ENCODE measurements around the gene TMEM266.

DNA sequence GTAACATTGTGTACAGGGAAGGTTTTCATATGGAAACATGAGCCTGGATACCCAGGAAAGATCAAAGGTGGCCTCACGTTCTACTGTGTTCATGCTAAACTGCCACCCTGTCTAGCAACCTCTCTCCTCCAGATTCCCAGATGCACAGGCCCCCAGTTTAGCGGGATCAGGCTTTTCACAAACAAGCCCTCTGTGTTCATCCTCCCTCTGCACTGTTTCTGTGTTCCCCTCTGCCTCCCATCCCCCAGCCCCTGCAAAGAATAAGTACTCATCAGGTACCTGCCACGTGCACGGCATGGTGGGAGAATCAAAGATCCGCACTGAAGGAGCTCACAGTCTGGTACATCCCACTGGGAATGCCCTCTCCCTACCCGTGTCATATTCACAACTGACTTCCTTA, 46.1 kb downstream of the TMEM266 start:
- TF ChIP-seq RARB (CRISPR knock-in tag; IDR thresholded peaks at IDR 0.05) = no peak
- TF ChIP-seq, protein P1, sequence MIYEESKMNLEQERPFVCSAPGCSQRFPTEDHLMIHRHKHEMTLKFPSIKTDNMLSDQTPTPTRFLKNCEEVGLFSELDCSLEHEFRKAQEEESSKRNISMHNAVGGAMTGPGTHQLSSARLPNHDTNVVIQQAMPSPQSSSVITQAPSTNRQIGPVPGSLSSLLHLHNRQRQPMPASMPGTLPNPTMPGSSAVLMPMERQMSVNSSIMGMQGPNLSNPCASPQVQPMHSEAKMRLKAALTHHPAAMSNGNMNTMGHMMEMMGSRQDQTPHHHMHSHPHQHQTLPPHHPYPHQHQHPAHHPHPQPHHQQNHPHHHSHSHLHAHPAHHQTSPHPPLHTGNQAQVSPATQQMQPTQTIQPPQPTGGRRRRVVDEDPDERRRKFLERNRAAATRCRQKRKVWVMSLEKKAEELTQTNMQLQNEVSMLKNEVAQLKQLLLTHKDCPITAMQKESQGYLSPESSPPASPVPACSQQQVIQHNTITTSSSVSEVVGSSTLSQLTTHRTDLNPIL (CRISPR knock-in tag; IDR thresholded peaks at IDR 0.05; ENCODE audit: low read depth) = no peak
- TF ChIP-seq ESRRG (CRISPR knock-in tag; IDR thresholded peaks at IDR 0.05) = no peak
- TF ChIP-seq, protein P2, sequence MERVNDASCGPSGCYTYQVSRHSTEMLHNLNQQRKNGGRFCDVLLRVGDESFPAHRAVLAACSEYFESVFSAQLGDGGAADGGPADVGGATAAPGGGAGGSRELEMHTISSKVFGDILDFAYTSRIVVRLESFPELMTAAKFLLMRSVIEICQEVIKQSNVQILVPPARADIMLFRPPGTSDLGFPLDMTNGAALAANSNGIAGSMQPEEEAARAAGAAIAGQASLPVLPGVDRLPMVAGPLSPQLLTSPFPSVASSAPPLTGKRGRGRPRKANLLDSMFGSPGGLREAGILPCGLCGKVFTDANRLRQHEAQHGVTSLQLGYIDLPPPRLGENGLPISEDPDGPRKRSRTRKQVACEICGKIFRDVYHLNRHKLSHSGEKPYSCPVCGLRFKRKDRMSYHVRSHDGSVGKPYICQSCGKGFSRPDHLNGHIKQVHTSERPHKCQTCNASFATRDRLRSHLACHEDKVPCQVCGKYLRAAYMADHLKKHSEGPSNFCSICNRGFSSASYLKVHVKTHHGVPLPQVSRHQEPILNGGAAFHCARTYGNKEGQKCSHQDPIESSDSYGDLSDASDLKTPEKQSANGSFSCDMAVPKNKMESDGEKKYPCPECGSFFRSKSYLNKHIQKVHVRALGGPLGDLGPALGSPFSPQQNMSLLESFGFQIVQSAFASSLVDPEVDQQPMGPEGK (CRISPR knock-in tag; IDR thresholded peaks at IDR 0.05; ENCODE audit: borderline replicate concordance) = no peak
- TF ChIP-seq, protein P3, sequence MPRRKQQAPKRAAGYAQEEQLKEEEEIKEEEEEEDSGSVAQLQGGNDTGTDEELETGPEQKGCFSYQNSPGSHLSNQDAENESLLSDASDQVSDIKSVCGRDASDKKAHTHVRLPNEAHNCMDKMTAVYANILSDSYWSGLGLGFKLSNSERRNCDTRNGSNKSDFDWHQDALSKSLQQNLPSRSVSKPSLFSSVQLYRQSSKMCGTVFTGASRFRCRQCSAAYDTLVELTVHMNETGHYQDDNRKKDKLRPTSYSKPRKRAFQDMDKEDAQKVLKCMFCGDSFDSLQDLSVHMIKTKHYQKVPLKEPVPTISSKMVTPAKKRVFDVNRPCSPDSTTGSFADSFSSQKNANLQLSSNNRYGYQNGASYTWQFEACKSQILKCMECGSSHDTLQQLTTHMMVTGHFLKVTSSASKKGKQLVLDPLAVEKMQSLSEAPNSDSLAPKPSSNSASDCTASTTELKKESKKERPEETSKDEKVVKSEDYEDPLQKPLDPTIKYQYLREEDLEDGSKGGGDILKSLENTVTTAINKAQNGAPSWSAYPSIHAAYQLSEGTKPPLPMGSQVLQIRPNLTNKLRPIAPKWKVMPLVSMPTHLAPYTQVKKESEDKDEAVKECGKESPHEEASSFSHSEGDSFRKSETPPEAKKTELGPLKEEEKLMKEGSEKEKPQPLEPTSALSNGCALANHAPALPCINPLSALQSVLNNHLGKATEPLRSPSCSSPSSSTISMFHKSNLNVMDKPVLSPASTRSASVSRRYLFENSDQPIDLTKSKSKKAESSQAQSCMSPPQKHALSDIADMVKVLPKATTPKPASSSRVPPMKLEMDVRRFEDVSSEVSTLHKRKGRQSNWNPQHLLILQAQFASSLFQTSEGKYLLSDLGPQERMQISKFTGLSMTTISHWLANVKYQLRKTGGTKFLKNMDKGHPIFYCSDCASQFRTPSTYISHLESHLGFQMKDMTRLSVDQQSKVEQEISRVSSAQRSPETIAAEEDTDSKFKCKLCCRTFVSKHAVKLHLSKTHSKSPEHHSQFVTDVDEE (CRISPR knock-in tag; IDR thresholded peaks at IDR 0.05) = no peak
- TF ChIP-seq SNAI2 (CRISPR knock-in tag; IDR thresholded peaks at IDR 0.05) = no peak
- no peak for TF ChIP-seq BACH2 (CRISPR knock-in tag; IDR thresholded peaks at IDR 0.05; ENCODE audit: borderline replicate concordance)
- TF ChIP-seq GLIS3 (CRISPR knock-in tag; IDR thresholded peaks at IDR 0.05) = no peak
- no peak for TF ChIP-seq ZC3H10 (CRISPR knock-in tag; IDR thresholded peaks at IDR 0.05)
- no peak for TF ChIP-seq ZNF8 (CRISPR knock-in tag; IDR thresholded peaks at IDR 0.05)
- no peak for TF ChIP-seq ARNTL (CRISPR knock-in tag; IDR thresholded peaks at IDR 0.05; ENCODE audit: borderline replicate concordance, low read depth)
- no peak for TF ChIP-seq TOX (CRISPR knock-in tag; IDR thresholded peaks at IDR 0.05; ENCODE audit: borderline replicate concordance)
- TF ChIP-seq ZFP30 (CRISPR knock-in tag; IDR thresholded peaks at IDR 0.05) = no peak
